ENCODE measurements around the gene GARS1. TPM values are rescaled to one million over a fixed set of nuclear protein-coding genes. Genes with fewer than 3 reads are reported as not detected.

The GARS1 gene
- total and polyA plus RNA-seq, 4 donors = 43.3 to 73.6 (median 67.8) TPM

DNA sequence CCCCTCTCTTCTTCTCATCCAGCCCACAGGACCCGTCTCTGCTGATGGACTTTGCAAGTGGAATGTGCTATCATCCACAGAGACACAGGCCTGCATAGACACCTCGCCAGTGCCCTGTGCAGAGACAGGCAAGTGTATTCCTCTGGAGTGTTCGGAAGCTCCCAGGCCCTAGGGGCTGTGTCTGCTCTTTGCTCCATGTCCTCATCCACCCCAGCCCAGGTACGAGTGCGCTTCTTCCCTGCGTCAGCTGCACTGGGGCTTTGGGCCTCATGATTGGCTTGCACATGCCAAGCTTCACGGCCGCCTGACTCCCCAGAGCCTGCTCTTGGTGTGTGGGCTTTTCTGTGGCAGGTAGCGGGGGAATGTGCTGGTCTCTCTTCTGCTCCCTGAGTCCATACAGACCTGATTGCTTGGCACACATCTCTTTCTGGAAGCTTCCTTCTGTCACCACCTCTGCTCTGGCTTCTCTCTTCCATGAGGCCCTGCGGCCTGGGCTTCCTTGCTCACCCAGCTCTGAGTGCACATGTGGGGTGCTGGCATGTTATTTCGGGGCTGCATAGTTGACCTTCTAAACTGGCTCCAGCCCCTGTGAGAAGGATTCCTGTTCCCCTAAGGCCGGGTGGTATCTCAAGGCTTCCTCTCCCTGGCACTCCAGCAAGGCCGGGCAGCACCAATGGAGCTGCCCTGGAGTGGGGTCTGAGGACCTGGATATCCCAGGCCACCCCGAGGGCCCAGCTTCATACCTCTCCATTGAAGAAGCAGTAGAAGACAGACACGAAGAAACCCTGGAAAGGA lies 59.8 kb downstream of the GARS1 start:
- H3K9ac ChIP-seq (ENCODE audit: low read depth in 1 of 2, low read length in 2 of 2) = no peak overlapping the region
- WGBS = 95% methylated on average over 15 of the region's 15 CpGs
- DNase-seq (ENCODE audit: low spot score) = no peak

DNA sequence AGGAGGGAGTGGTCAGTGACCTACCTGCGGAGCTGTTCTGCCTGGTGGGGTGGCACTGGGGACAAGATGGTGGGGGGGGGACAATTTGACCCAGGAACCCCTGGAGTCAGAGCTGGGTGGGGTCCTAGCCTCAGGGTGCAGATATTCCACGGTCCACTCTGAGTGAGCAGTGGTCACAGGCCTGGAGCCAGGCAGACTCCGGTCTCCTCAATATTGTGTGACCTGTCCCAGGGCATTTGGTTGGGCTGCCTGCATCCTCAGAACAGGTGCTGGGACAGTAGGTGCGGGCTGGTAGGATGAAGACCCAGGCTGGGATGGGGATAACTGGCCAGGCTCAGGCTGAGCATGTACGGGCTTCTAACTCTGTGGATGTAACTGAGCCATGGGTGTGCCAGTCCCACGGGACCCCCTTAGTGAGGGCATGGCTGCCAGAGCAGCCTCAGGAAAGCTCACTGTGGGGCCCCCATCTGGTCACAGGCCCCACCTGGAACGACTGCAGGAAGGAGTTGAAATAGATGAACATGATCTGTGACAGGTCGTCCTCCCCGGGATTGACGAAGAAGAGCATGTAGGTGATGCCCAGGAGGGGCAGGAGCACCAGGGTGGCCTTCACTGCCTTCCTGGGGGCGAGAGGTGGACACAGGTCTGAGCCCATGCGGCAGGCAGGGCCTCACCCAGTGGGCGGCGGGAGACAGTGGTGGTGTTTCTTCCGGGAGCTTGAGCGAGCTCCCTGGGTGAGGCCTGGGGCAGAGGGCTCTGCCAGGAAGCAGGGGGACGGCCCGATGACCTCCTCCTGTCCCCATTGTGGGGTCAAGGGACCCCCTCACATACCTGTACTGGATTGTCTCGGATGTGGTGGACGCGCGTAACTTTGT lies 60.7 kb downstream of the GARS1 start:
- WGBS = 90% methylated on average over 22 of the region's 22 CpGs

More for the DNA sequence above, 59.8 kb downstream of the GARS1 start:
- no peaks in the 10 kb centered on the region for H3K36me3 ChIP-seq (ENCODE audit: control insufficient read depth in 4 of 4, insufficient read depth in 3 of 4, low read depth in 1 of 4, low read length in 3 of 4)
- no peak overlapping the region for H3K4me3 ChIP-seq (ENCODE audit: low read depth in 1 of 3, low read length in 3 of 3)
- no peaks in the 10 kb centered on the region for H3K4me1 ChIP-seq (ENCODE audit: control insufficient read depth in 4 of 4, insufficient read depth in 4 of 4, low read length in 3 of 4)
- no peak overlapping the region for H3K27ac ChIP-seq (ENCODE audit: low read depth in 1 of 2, low read length in 2 of 2)
- H3K9me3 ChIP-seq (ENCODE audit: control insufficient read depth in 4 of 4, low read length in 3 of 4) = no peaks in the 10 kb centered on the region
- TF ChIP-seq HNF4G (IDR thresholded peaks at IDR 0.05) (no peak), GABPA (IDR thresholded peaks at IDR 0.05 in 1 of 2, conservative IDR thresholded peaks at IDR 0.05 in 1 of 2) (no peak), EGR1 (IDR thresholded peaks at IDR 0.05; ENCODE audit: low read depth in 2 of 2) (no peak), MAX (IDR thresholded peaks at IDR 0.05) (no peak), JUND (IDR thresholded peaks at IDR 0.05) (no peak), YY1 (IDR thresholded peaks at IDR 0.05) (no peak), RXRA (IDR thresholded peaks at IDR 0.05) (no peak), NR2F2 (IDR thresholded peaks at IDR 0.05) (no peak), SP1 (IDR thresholded peaks at IDR 0.05) (no peak)
- TF ChIP-seq, protein P1, sequence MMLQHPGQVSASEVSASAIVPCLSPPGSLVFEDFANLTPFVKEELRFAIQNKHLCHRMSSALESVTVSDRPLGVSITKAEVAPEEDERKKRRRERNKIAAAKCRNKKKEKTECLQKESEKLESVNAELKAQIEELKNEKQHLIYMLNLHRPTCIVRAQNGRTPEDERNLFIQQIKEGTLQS (IDR thresholded peaks at IDR 0.05) = no peak
- TF ChIP-seq, protein P2, sequence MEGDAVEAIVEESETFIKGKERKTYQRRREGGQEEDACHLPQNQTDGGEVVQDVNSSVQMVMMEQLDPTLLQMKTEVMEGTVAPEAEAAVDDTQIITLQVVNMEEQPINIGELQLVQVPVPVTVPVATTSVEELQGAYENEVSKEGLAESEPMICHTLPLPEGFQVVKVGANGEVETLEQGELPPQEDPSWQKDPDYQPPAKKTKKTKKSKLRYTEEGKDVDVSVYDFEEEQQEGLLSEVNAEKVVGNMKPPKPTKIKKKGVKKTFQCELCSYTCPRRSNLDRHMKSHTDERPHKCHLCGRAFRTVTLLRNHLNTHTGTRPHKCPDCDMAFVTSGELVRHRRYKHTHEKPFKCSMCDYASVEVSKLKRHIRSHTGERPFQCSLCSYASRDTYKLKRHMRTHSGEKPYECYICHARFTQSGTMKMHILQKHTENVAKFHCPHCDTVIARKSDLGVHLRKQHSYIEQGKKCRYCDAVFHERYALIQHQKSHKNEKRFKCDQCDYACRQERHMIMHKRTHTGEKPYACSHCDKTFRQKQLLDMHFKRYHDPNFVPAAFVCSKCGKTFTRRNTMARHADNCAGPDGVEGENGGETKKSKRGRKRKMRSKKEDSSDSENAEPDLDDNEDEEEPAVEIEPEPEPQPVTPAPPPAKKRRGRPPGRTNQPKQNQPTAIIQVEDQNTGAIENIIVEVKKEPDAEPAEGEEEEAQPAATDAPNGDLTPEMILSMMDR (IDR thresholded peaks at IDR 0.05; ENCODE audit: low read depth, low read length, missing input control) = no peak
- no peaks in the 10 kb centered on the region for H3K27me3 ChIP-seq (ENCODE audit: control insufficient read depth in 4 of 4, insufficient read depth in 4 of 4, low read length in 3 of 4)

More for the DNA sequence above, 60.7 kb downstream of the GARS1 start:
- TF ChIP-seq, protein P1 (IDR thresholded peaks at IDR 0.05) = no peak
- TF ChIP-seq FOXA1 (IDR thresholded peaks at IDR 0.05) = no peak
- TF ChIP-seq FOXA2 (IDR thresholded peaks at IDR 0.05) = no peak
- TF ChIP-seq, protein P3, sequence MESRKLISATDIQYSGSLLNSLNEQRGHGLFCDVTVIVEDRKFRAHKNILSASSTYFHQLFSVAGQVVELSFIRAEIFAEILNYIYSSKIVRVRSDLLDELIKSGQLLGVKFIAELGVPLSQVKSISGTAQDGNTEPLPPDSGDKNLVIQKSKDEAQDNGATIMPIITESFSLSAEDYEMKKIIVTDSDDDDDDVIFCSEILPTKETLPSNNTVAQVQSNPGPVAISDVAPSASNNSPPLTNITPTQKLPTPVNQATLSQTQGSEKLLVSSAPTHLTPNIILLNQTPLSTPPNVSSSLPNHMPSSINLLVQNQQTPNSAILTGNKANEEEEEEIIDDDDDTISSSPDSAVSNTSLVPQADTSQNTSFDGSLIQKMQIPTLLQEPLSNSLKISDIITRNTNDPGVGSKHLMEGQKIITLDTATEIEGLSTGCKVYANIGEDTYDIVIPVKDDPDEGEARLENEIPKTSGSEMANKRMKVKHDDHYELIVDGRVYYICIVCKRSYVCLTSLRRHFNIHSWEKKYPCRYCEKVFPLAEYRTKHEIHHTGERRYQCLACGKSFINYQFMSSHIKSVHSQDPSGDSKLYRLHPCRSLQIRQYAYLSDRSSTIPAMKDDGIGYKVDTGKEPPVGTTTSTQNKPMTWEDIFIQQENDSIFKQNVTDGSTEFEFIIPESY (IDR thresholded peaks at IDR 0.05) = no peak
- TF ChIP-seq, protein P2 (IDR thresholded peaks at IDR 0.05; ENCODE audit: low read depth, low read length, missing input control) = no peak
- TF ChIP-seq HNF4G (IDR thresholded peaks at IDR 0.05) = no peak
- TF ChIP-seq REST (IDR thresholded peaks at IDR 0.05) = no peak
- TF ChIP-seq MAX (IDR thresholded peaks at IDR 0.05) = no peak
- no peak for TF ChIP-seq JUND (IDR thresholded peaks at IDR 0.05)
- no peaks in the 10 kb centered on the region for H3K4me1 ChIP-seq (ENCODE audit: control insufficient read depth in 4 of 4, insufficient read depth in 4 of 4, low read length in 3 of 4)
- H3K27me3 ChIP-seq (ENCODE audit: control insufficient read depth in 4 of 4, insufficient read depth in 4 of 4, low read length in 3 of 4) = no peaks in the 10 kb centered on the region
- H3K9ac ChIP-seq (ENCODE audit: low read depth in 1 of 2, low read length in 2 of 2) = no peak overlapping the region
- no peak overlapping the region for H3K27ac ChIP-seq (ENCODE audit: low read depth in 1 of 2, low read length in 2 of 2)
- no peaks in the 10 kb centered on the region for H3K36me3 ChIP-seq (ENCODE audit: control insufficient read depth in 4 of 4, insufficient read depth in 3 of 4, low read depth in 1 of 4, low read length in 3 of 4)
- H3K4me3 ChIP-seq (ENCODE audit: low read depth in 1 of 3, low read length in 3 of 3) = no peak overlapping the region
- no peak for DNase-seq (ENCODE audit: low spot score)
- H3K9me3 ChIP-seq (ENCODE audit: control insufficient read depth in 4 of 4, low read length in 3 of 4) = no peaks in the 10 kb centered on the region
